ENCODE data around the gene MPND.

The MPND gene

GRCh38 chr19:4368128-4368820 lies 24.9 kb downstream of the MPND start:
- DNase-seq, result no peak

- DNase-seq, result peak; percentile 52
Measured at GRCh38 chr19:4369109-4369887, 25.9 kb downstream of the MPND start.

- peak; percentile 64 for DNase-seq
Measured at GRCh38 chr19:4369888-4370260, 26.5 kb downstream of the MPND start.

GRCh38 chr19:4370418-4371041 lies 27.2 kb downstream of the MPND start:
- no peak for DNase-seq

GRCh38 chr19:4371247-4372164 lies 28.1 kb downstream of the MPND start:
- DNase-seq, result no peak

GRCh38 chr19:4372165-4373012 lies 29.0 kb downstream of the MPND start:
- DNase-seq, result no peak

- no peak for DNase-seq
Measured at GRCh38 chr19:4373013-4373367, 29.6 kb downstream of the MPND start.

- DNase-seq, result no peak
Measured at GRCh38 chr19:4373601-4374497, 30.5 kb downstream of the MPND start.

- no peak for DNase-seq
Measured at GRCh38 chr19:4374498-4375163, 31.3 kb downstream of the MPND start.

GRCh38 chr19:4375164-4376027 lies 32.0 kb downstream of the MPND start:
- DNase-seq, result no peak

- DNase-seq, result no peak
Measured at GRCh38 chr19:4376028-4376670, 32.8 kb downstream of the MPND start.

- DNase-seq, result no peak
Measured at GRCh38 chr19:4376671-4376990, 33.3 kb downstream of the MPND start.

GRCh38 chr19:4376991-4377781 lies 33.8 kb downstream of the MPND start:
- DNase-seq, result no peak

GRCh38 chr19:4378886-4379285 lies 35.5 kb downstream of the MPND start:
- no peak for DNase-seq

- no peak for DNase-seq
Measured at GRCh38 chr19:4379383-4380253, 36.3 kb downstream of the MPND start.

- DNase-seq, result no peak
Measured at GRCh38 chr19:4380254-4380727, 36.9 kb downstream of the MPND start.
